Activated CD4-positive, alpha-beta memory T cell treated with anti-CD3 and anti-CD28 coated beads for 36 hours (primary cell): Measurements from ENCODE around the gene IGF2BP1. TPM values are rescaled to one million over a fixed set of nuclear protein-coding genes. Genes with fewer than 3 reads are reported as not detected.
"Not testable (repeated sequence)": the region's sequence is repeated elsewhere in the genome, so short reads cannot be mapped to it uniquely, and the experiment has no call there.

Source experiments
- CTCF ChIA-PET: fragments of 350-600 bp; sonication (Branson Sonifier 250); formaldehyde crosslinking; loops from one replicate; lab custom pipeline; 2021; ENCODE audit warnings: antibody characterized with exemption, inconsistent platforms; lab: Charles Lee
- POLR2A ChIA-PET: fragments of 350-600 bp; sonication (Branson Sonifier 250); formaldehyde crosslinking; loops from one replicate; lab custom pipeline; 2021; ENCODE audit warnings: antibody characterized with exemption; lab: Charles Lee
- DNase-seq: peaks from one replicate; pipeline ENCODE4 v3.0.0-alpha.2; 2020
- H3K27ac Mint-ChIP-seq: one replicate; pipeline ENCODE4 v1.8.0; 2021; ENCODE audit warnings: mixed read lengths
- H3K27me3 Mint-ChIP-seq: one replicate; pipeline ENCODE4 v1.8.0; 2021; ENCODE audit warnings: mixed read lengths
- H3K36me3 Mint-ChIP-seq: one replicate; pipeline ENCODE4 v1.8.0; 2021; ENCODE audit warnings: mixed read lengths
- H3K4me1 Mint-ChIP-seq: one replicate; pipeline ENCODE4 v1.8.0; 2021; ENCODE audit warnings: low read depth, mixed read lengths
- H3K4me3 Mint-ChIP-seq: one replicate; pipeline ENCODE4 v1.8.0; 2021; ENCODE audit warnings: mild to moderate bottlenecking, mixed read lengths
- H3K9me3 Mint-ChIP-seq: one replicate; pipeline ENCODE4 v1.8.0; 2021; ENCODE audit warnings: mixed read lengths
- intact Hi-C: fragments of 100-400 bp; cut with micrococcal nuclease; formaldehyde crosslinking; loops from one replicate; pipeline ENCODE4 v1.15.1; 2023
- total RNA-seq, 2 experiments: library from RNA; stranded (reverse); gene quantifications; one replicate each; pipeline ENCODE4 v1.2.3, GENCODE V29; 2021

IGF2BP1 gene
- total RNA-seq, 2 experiments from 2014 or later = 0.22 to 0.29 TPM

GRCh38 chr17:49089094-49089493 is 91.9 kb downstream of the IGF2BP1 start:
- intact Hi-C loops = no loop called here
- Mint-ChIP-seq H3K4me1 (no peaks in the 10 kb centered on the region), H3K36me3 (no peaks in the 10 kb centered on the region), H3K4me3 (no peak overlapping the region), H3K9me3 (no peaks in the 10 kb centered on the region), H3K27me3 (peaks cover 12% of the 10 kb centered on the region), H3K27ac (no peak overlapping the region)
- ChIA-PET POLR2A (no interaction called here), CTCF (no interaction called here)
- DNase-seq = no peak

GRCh38 chr17:49090878-49091594 is 93.9 kb downstream of the IGF2BP1 start:
- no peak for DNase-seq
- no peak overlapping the region for H3K4me3 Mint-ChIP-seq
- ChIA-PET CTCF (no interaction called here), POLR2A (no interaction called here)
- H3K27me3 Mint-ChIP-seq = peaks cover 5% of the 10 kb centered on the region
- no peaks in the 10 kb centered on the region for H3K9me3 Mint-ChIP-seq
- no peaks in the 10 kb centered on the region for H3K4me1 Mint-ChIP-seq
- H3K27ac Mint-ChIP-seq = no peak overlapping the region
- intact Hi-C loops = no loop called here
- H3K36me3 Mint-ChIP-seq = no peaks in the 10 kb centered on the region

- ChIA-PET CTCF (no interaction called here), POLR2A (no interaction called here)
- Mint-ChIP-seq H3K9me3 (no peaks in the 10 kb centered on the region), H3K27ac (no peak overlapping the region), H3K4me1 (no peaks in the 10 kb centered on the region), H3K36me3 (no peaks in the 10 kb centered on the region), H3K27me3 (peaks cover 3% of the 10 kb centered on the region), H3K4me3 (no peak overlapping the region)
- DNase-seq = no peak
- intact Hi-C loops = no loop called here
These were observed 95.9 kb downstream of the IGF2BP1 start for GRCh38 chr17:49093131-49093530.

GRCh38 chr17:49100601-49101000 is 103.4 kb downstream of the IGF2BP1 start:
- POLR2A ChIA-PET = no interaction called here
- intact Hi-C loops = no loop called here

GRCh38 chr17:49101054-49101534 is 103.9 kb downstream of the IGF2BP1 start:
- Mint-ChIP-seq H3K27me3 (no peaks in the 10 kb centered on the region), H3K9me3 (no peaks in the 10 kb centered on the region), H3K27ac (no peak overlapping the region), H3K4me3 (no peak overlapping the region), H3K4me1 (no peaks in the 10 kb centered on the region), H3K36me3 (no peaks in the 10 kb centered on the region)
- no peak for DNase-seq
- intact Hi-C loops = no loop called here
- POLR2A ChIA-PET = interaction anchor here (0.5 kb wide), 1 partner anchor 209 kb away, joined by 3 read pairs; no protein-coding TSS in a partner anchor
- CTCF ChIA-PET = interaction anchor here (1.1 to 2.2 kb wide), 2 partner anchors 69 to 296 kb away, joined by 3 to 10 read pairs; no protein-coding TSS in a partner anchor

More at GRCh38 chr17:49100601-49101000, 103.4 kb downstream of the IGF2BP1 start:
- Mint-ChIP-seq H3K4me1 (no peaks in the 10 kb centered on the region), H3K27ac (no peak overlapping the region), H3K9me3 (no peaks in the 10 kb centered on the region), H3K4me3 (no peak overlapping the region), H3K27me3 (no peaks in the 10 kb centered on the region), H3K36me3 (no peaks in the 10 kb centered on the region)
- CTCF ChIA-PET = interaction anchor here (2.2 kb wide), 1 partner anchor 68 kb away, joined by 10 read pairs; no protein-coding TSS in a partner anchor
- no peak for DNase-seq

- CTCF ChIA-PET, H3K9me3 Mint-ChIP-seq, H3K27ac Mint-ChIP-seq, H3K4me3 Mint-ChIP-seq, intact Hi-C loops, H3K27me3 Mint-ChIP-seq, H3K36me3 Mint-ChIP-seq, POLR2A ChIA-PET, DNase-seq, H3K4me1 Mint-ChIP-seq: not testable (repeated sequence)
These were observed 106.2 kb downstream of the IGF2BP1 start for GRCh38 chr17:49103360-49103759.

- Mint-ChIP-seq H3K4me3 (no peak overlapping the region), H3K9me3 (no peaks in the 10 kb centered on the region), H3K36me3 (no peaks in the 10 kb centered on the region), H3K27ac (no peak overlapping the region), H3K4me1 (no peaks in the 10 kb centered on the region), H3K27me3 (no peaks in the 10 kb centered on the region)
- POLR2A ChIA-PET = no interaction called here
- CTCF ChIA-PET = no interaction called here
- intact Hi-C loops = no loop called here
- no peak for DNase-seq
These were observed 107.4 kb downstream of the IGF2BP1 start for GRCh38 chr17:49104511-49105074.

Other genes with a start within 250 kb of the IGF2BP1 start
- not detected for gene TTLL6, start 180.2 kb upstream of the IGF2BP1 start, total RNA-seq
- gene CALCOCO2, start 166.3 kb upstream of the IGF2BP1 start, total RNA-seq = 10 to 100 TPM; 65.1 to 72.1 TPM
- gene ATP5MC1, start 104.6 kb upstream of the IGF2BP1 start, total RNA-seq = 100 to 1,000 TPM; 119 to 129 TPM
- gene UBE2Z, start 89.0 kb upstream of the IGF2BP1 start, total RNA-seq = 100 to 1,000 TPM; 102 to 109 TPM
- gene SNF8, start 52.5 kb upstream of the IGF2BP1 start, total RNA-seq = 100 to 1,000 TPM in 1 of 2 experiments, 10 to 100 TPM in 1; 93.5 to 105 TPM
- not detected for gene GIP, start 28.8 kb upstream of the IGF2BP1 start, total RNA-seq
- gene B4GALNT2, start 135.4 kb downstream of the IGF2BP1 start, total RNA-seq = not detected
- gene GNGT2, start 213.2 kb downstream of the IGF2BP1 start, total RNA-seq = 10 to 100 TPM; 23.2 to 29.0 TPM
- gene ABI3, start 213.3 kb downstream of the IGF2BP1 start, total RNA-seq = 10 to 100 TPM; 19.7 to 19.8 TPM
- gene PHOSPHO1, start 233.4 kb downstream of the IGF2BP1 start, total RNA-seq = not detected